Measurements from ENCODE around the gene TRIM65. TPM values are rescaled to one million over a fixed set of nuclear protein-coding genes. Genes with fewer than 3 reads are reported as not detected.

Gene TRIM65
- polyA plus RNA-seq, 1 experiment = 6.5 TPM

DNA sequence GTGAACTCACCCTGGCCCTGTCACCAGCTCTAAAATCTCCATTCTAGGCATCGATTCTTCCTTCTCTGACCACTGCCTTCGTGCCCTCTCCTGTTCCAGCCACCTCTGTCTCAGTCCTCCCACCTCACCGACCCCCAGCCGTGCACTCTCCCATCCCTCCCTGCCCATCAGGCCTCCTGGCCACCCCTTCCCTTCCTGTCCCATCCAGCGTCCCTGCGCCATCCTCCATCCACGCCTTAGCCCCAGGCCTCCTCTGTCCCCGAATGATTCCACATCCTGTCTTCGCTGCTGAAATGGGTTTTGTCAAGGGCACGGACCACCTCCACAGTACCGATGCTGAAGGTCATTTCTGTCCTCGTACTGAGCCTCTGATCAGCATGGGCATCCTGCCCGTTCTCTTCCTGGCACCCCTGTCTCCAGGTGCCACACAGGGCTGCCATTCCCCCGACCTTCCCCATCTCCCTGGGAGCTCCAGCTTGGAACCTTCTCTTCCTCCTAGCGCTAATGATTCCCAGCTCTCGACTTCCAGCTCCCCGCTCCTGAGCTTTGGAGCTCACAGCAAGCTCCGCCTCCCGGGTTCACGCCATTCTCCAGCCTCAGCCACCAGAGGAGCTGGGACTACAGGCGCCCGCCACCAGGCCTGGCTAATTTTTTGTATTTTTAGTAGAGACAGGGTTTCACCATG is 2.6 kb downstream of the TRIM65 start:
- no peak overlapping the region for H3K4me3 ChIP-seq (ENCODE audit: low read depth, low read length)
- POLR2A ChIA-PET = interaction anchor here (0.6 kb wide), 1 partner anchor 122 kb away, joined by 3 read pairs; no protein-coding TSS in a partner anchor

DNA sequence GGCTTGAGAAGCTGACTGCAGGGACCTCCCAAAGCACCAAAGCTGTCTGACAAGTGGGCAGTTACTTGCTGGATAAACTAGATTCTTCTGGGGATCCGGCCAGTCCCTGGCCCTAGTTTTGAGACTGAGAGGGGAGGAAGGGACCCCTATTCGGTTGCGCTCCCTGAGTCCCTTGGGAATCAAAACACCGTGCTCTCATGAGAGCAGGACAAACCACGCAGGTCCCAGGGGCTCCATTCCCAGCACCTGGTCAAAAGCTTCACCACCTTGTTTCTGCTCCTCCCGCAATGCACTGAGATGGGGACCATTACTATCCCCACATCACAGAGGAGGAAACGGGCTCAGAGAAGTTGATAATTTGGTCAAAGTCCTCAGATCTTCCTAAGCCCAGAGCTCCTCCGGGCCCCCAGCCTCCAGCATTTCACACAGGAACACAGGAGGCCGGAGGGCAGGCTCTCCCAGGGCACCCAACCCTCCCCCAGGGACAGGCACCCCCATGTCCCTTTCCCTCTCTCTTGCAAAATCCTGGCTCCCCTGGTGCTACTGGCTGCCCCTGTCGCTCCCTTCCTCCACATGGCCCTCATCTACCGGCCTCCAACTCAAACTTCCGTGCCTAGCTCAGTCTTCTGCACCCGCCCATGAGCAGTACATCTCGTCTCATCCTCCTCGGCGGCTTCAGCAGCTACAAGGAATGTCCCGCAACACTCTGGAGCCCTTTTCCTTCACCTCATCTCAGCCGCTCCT is 3.3 kb downstream of the TRIM65 start:
- peak overlapping the region; percentile 2 for H3K27ac ChIP-seq (ENCODE audit: low read depth, low read length)
- CTCF ChIA-PET = no interaction called here
- no peaks in the 10 kb centered on the region; the same call in 1 of the 2 replicates for H3K9me3 ChIP-seq (ENCODE audit: control insufficient read depth, insufficient read depth, low read length)
- TF ChIP-seq CTCF (IDR thresholded peaks at IDR 0.05; ENCODE audit: low read depth, low read length) = no peak
- no peak for DNase-seq (ENCODE audit: low read depth, low spot score)
- no peaks in the 10 kb centered on the region for H3K27me3 ChIP-seq (ENCODE audit: control insufficient read depth, insufficient read depth, low read length)
- no peak overlapping the region for H3K4me3 ChIP-seq (ENCODE audit: low read depth, low read length)
- POLR2A ChIA-PET = interaction anchor here (0.6 kb wide), 1 partner anchor 79 kb away, joined by 3 read pairs; no protein-coding TSS in a partner anchor

More for the DNA sequence above, 2.6 kb downstream of the TRIM65 start:
- no peak overlapping the region for H3K27ac ChIP-seq (ENCODE audit: low read depth, low read length)
- no peak for TF ChIP-seq CTCF (IDR thresholded peaks at IDR 0.05; ENCODE audit: low read depth, low read length)
- no peak for DNase-seq (ENCODE audit: low read depth, low spot score)
- CTCF ChIA-PET = no interaction called here
- no peaks in the 10 kb centered on the region for H3K27me3 ChIP-seq (ENCODE audit: control insufficient read depth, insufficient read depth, low read length)
- no peaks in the 10 kb centered on the region; the same call in 1 of the 2 replicates for H3K9me3 ChIP-seq (ENCODE audit: control insufficient read depth, insufficient read depth, low read length)

- DNase-seq (ENCODE audit: low read depth, low spot score) = no peak
- ChIA-PET CTCF (no interaction called here), POLR2A (no interaction called here)
- Histone ChIP-seq H3K27ac (ENCODE audit: low read depth, low read length) (no peak overlapping the region), H3K4me3 (ENCODE audit: low read depth, low read length) (no peak overlapping the region), H3K27me3 (ENCODE audit: control insufficient read depth, insufficient read depth, low read length) (no peaks in the 10 kb centered on the region), H3K9me3 (ENCODE audit: control insufficient read depth, insufficient read depth, low read length) (no peaks in the 10 kb centered on the region; the same call in 1 of the 2 replicates)
- TF ChIP-seq CTCF (IDR thresholded peaks at IDR 0.05; ENCODE audit: low read depth, low read length) = no peak
Measured at GRCh38 chr17:75892556-75893224, 4.1 kb downstream of the TRIM65 start.

DNA sequence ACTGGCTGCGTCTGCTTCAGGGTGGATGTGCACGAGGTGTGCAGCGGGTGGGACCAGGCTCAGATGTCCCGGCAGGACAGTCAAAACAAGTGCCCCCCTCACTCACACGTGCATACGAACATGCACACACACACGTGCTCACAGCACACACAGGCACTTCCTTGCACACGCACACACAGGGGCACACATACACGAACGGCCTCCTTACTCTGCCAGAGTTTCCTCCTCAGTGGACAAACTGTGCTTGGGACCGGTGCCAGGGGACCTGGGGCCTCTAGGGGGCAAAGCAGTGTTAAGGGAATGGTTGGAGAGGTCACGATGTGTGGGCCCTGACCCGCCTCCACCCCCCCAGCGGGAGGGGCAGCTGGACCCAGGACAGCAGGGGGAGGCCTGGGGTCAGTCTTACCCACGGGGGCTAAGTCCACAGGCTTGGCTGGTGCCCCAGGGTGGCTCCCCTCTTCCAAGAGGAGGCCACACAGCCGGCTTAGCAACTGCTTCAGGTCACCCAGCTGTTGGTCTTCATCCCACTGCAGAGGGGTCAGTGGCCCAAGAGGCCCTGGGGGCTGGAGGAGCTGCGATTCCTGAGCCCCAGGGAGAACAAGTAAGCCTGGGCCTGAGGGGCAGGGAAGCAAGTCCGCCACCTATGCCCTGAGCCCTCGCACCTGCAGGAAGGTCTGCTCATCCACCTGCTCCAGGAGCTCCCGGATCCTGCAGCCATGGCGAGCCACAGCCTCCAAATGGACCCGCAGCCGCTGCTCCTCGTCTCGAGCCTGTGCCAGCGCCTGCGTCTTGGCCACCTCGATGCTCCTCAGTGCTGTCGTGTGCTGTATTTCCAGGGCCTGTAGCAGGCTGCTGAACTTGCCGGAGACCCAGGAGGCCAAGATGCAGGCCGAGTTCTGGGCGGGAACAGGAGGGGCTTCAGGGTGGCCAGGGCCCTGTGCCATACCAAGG is 4.9 kb downstream of the TRIM65 start:
- POLR2A ChIA-PET = no interaction called here
- Histone ChIP-seq H3K4me3 (ENCODE audit: low read depth, low read length) (no peak overlapping the region), H3K9me3 (ENCODE audit: control insufficient read depth, insufficient read depth, low read length) (no peaks in the 10 kb centered on the region; the same call in 1 of the 2 replicates), H3K27ac (ENCODE audit: low read depth, low read length) (no peak overlapping the region), H3K27me3 (ENCODE audit: control insufficient read depth, insufficient read depth, low read length) (no peaks in the 10 kb centered on the region)
- no peak for TF ChIP-seq CTCF (IDR thresholded peaks at IDR 0.05; ENCODE audit: low read depth, low read length)
- no peak for DNase-seq (ENCODE audit: low read depth, low spot score)
- CTCF ChIA-PET = no interaction called here

Measured in AG04450 (cell line).